ENCODE results near the gene ADNP2. TPM values are rescaled to one million over a fixed set of nuclear protein-coding genes. Genes with fewer than 3 reads are reported as not detected.

Gene ADNP2
- total and polyA plus RNA-seq, 2 donors (not counting 3 experiments of a cell fraction or from before 2014, with no cell fraction given), result 10.2 to 20.6 TPM

GRCh38 chr18:80126797-80127196, 17.7 kb downstream of the ADNP2 start:
- BruUV-seq (replicated peaks), result no TSS peak
- FAIRE-seq (no peak), DNase-seq (ENCODE audit: low read depth, low spot score) (no peak)
- Histone ChIP-seq H3K79me2 (ENCODE audit: control insufficient read depth, insufficient read depth, low read length) (peaks cover 83% of the 10 kb centered on the region), H3K9me3 (replicated peaks; ENCODE audit: control insufficient read depth, insufficient read depth, low read length) (no peaks in the 10 kb centered on the region), H2AFZ (ENCODE audit: low read depth, low read length) (no peak overlapping the region), H3K27me3 (ENCODE audit: control insufficient read depth in 2 of 2, insufficient read depth in 2 of 2, low read length in 2 of 2) (no peaks in the 10 kb centered on the region), H3K9me1 (replicated peaks; ENCODE audit: control insufficient read depth, extremely low read depth, insufficient read depth, low read length) (no peaks in the 10 kb centered on the region), H3K4me1 (ENCODE audit: control insufficient read depth, extremely low read depth, insufficient read depth, low read length) (no peaks in the 10 kb centered on the region), H3K36me3 (ENCODE audit: control insufficient read depth in 2 of 2, extremely low read depth in 1 of 2, insufficient read depth in 2 of 2, low read length in 2 of 2) (no peaks in the 10 kb centered on the region), H3K9ac (replicated peaks; ENCODE audit: extremely low read depth, insufficient read depth, low read length) (no peak overlapping the region), H4K20me1 (replicated peaks; ENCODE audit: control insufficient read depth, extremely low read depth, insufficient read depth, low read length) (peaks cover 2% of the 10 kb centered on the region), H3K4me2 (ENCODE audit: insufficient read depth, low read length) (no peak overlapping the region), H3K4me3 (replicated peaks in 1 of 3; ENCODE audit: insufficient read depth in 1 of 3, low read depth in 1 of 3, low read length in 3 of 3) (no peak overlapping the region), H3K27ac (ENCODE audit: insufficient read depth, low read depth, low read length) (no peak overlapping the region)
- CTCF ChIA-PET, result no interaction called here
- POLR2A ChIA-PET, result no interaction called here
- TF ChIP-seq POLR2A (IDR thresholded peaks at IDR 0.05; ENCODE audit: low read depth, low read length) (no peak), MYC (IDR thresholded peaks at IDR 0.05; ENCODE audit: low read depth, low read length) (no peak), FOS (IDR thresholded peaks at IDR 0.05; ENCODE audit: borderline replicate concordance, insufficient read depth, low read length) (no peak), JUN (IDR thresholded peaks at IDR 0.05; ENCODE audit: borderline replicate concordance, insufficient read depth, insufficient read length, low read depth) (no peak), CTCF (IDR thresholded peaks at IDR 0.05; ENCODE audit: extremely low read depth in 1 of 2, insufficient read depth in 1 of 2, low read depth in 1 of 2, low read length in 2 of 2) (no peak), MAX (IDR thresholded peaks at IDR 0.05; ENCODE audit: insufficient read depth, insufficient read length) (no peak), EZH2 (IDR thresholded peaks at IDR 0.05; ENCODE audit: borderline replicate concordance, low read depth, low read length, severe bottlenecking) (no peak), GATA2 (IDR thresholded peaks at IDR 0.05; ENCODE audit: insufficient read depth, insufficient read length, low read depth, low read length) (no peak), POLR2AphosphoS5 (IDR thresholded peaks at IDR 0.05; ENCODE audit: insufficient read depth, low read depth, low read length) (no peak)
- intact Hi-C loops (cut with micrococcal nuclease) (no loop called here), dilution Hi-C loops (cut with MboI; ENCODE audit: extremely low pct_ligation_motif_present, low sequenced_read_pairs) (no loop called here)
